Effector memory CD4-positive, alpha-beta T cell (primary cell): ENCODE results near the gene GRIN3B.

ENCODE experiments used
- DNase-seq, 3 donors: peaks; one replicate each; pipeline ENCODE4 v3.0.0-alpha.2; 2020
- H3K27ac ChIP-seq: 2 replicates; pipeline ENCODE4 v1.7.0; 2013; ENCODE audit warnings: mild to moderate bottlenecking, low read length, moderate library complexity; ENCODE audit not compliant: insufficient read depth, poor library complexity, severe bottlenecking
- H3K27me3 ChIP-seq: replicated peaks from 2 replicates; pipeline ENCODE4 v1.7.0; 2013; ENCODE audit warnings: mild to moderate bottlenecking, low read length; ENCODE audit not compliant: insufficient read depth, control insufficient read depth, poor library complexity, severe bottlenecking
- H3K36me3 ChIP-seq: 2 replicates; pipeline ENCODE4 v1.7.0; 2013; ENCODE audit warnings: mild to moderate bottlenecking, low read length, moderate library complexity; ENCODE audit not compliant: control insufficient read depth, insufficient read depth
- H3K4me1 ChIP-seq: 2 replicates; pipeline ENCODE4 v1.7.0; 2013; ENCODE audit warnings: low read length, mild to moderate bottlenecking; ENCODE audit not compliant: control insufficient read depth, insufficient read depth, poor library complexity, severe bottlenecking
- H3K4me3 ChIP-seq: 2 replicates; pipeline ENCODE4 v1.7.0; 2013; ENCODE audit warnings: low read length, low read depth, mild to moderate bottlenecking; ENCODE audit not compliant: insufficient read depth, poor library complexity, severe bottlenecking
- H3K9me3 ChIP-seq: 2 replicates; pipeline ENCODE4 v1.7.0; 2013; ENCODE audit warnings: mild to moderate bottlenecking, low read length, moderate library complexity; ENCODE audit not compliant: control insufficient read depth

GRIN3B gene

GRCh38 chr19:1007399-1008251, 7.4 kb downstream of the GRIN3B start:
- no peaks in the 10 kb centered on the region for H3K4me1 ChIP-seq
- H3K36me3 ChIP-seq: peaks cover 31% of the 10 kb centered on the region
- no peak overlapping the region for H3K27ac ChIP-seq
- H3K9me3 ChIP-seq: no peaks in the 10 kb centered on the region
- no peak overlapping the region for H3K4me3 ChIP-seq
- no peak for DNase-seq
- no peaks in the 10 kb centered on the region for H3K27me3 ChIP-seq

- H3K4me3 ChIP-seq: no peak overlapping the region
- no peaks in the 10 kb centered on the region for H3K4me1 ChIP-seq
- H3K27ac ChIP-seq: no peak overlapping the region
- H3K27me3 ChIP-seq: no peaks in the 10 kb centered on the region
- H3K9me3 ChIP-seq: no peaks in the 10 kb centered on the region
- no peak for DNase-seq
- peaks cover 35% of the 10 kb centered on the region for H3K36me3 ChIP-seq
These were observed 8.2 kb downstream of the GRIN3B start for GRCh38 chr19:1008268-1009040.

DNA sequence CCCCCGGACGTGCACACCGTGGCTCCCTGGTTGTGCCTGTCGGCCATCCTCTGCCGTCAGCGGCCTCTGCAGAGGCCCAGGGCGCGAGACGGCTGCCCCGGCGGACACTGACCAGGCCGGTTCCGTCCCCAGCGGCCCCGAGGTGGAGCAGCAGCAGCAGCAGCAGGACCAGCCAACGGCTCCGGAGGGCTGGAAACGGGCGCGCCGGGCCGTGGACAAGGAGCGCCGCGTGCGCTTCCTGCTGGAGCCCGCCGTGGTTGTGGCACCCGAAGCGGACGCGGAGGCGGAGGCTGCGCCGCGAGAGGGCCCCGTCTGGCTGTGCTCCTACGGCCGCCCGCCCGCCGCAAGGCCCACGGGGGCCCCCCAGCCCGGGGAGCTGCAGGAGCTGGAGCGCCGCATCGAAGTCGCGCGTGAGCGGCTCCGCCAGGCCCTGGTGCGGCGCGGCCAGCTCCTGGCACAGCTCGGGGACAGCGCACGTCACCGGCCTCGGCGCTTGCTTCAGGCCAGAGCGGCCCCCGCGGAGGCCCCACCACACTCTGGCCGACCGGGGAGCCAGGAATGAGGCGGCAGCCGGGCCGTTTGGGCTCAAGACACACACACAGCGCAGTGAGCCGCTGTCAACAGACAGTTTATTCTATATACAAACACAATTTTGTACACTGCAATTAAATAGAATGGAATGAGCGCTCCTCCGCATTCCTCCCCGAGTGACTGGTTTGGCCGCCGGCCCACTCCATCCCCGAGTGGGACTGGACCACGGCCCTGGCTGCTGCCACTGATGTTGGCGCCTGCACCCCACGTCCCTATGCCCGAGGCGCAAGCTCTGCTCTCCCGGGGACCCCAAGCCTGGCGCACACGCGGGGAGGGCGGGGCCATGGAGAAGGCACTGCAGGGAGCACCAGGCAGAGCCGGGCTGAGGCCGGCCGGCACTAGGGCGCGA, 9.1 kb downstream of the GRIN3B start:
- Histone ChIP-seq H3K9me3 (no peaks in the 10 kb centered on the region), H3K36me3 (peaks cover 43% of the 10 kb centered on the region), H3K4me1 (no peaks in the 10 kb centered on the region), H3K4me3 (no peak overlapping the region), H3K27me3 (no peaks in the 10 kb centered on the region), H3K27ac (no peak overlapping the region)
- DNase-seq: no peak

DNA sequence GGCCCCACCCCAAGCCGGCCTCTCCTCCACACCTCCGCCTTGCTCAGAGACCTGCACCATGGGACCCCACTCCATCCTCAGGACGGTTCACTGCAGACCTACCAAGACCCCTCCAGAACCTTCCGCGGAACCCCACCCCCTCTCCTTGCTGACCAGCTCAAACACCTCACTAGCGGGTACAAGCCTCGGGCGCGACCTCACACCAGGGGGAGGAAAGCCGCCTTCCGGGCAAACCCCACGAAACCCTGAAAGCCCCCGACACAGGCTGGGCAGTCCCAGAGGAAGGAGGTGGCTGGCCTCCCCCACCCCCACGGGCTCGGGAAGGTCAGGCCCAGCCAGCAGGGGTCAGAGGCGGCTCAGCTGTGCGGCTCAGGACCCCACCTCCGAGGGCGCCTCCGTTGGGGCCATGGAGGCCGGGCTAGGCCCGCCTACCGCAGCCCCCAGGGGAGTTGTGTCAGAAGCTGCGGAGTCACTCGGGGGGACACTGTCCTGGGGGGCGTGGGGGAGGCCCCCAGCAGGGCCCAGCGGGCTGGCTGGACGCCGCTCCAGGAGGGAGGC, 9.8 kb downstream of the GRIN3B start:
- Histone ChIP-seq H3K9me3 (no peaks in the 10 kb centered on the region), H3K4me1 (peaks cover 2% of the 10 kb centered on the region), H3K27ac (no peak overlapping the region), H3K27me3 (no peaks in the 10 kb centered on the region), H3K4me3 (no peak overlapping the region), H3K36me3 (peaks cover 49% of the 10 kb centered on the region)
- no peak for DNase-seq

GRCh38 chr19:1010586-1011510, 10.6 kb downstream of the GRIN3B start:
- H3K4me3 ChIP-seq: no peak overlapping the region
- H3K9me3 ChIP-seq: no peaks in the 10 kb centered on the region
- H3K27ac ChIP-seq: no peak overlapping the region
- peaks cover 10% of the 10 kb centered on the region for H3K4me1 ChIP-seq
- H3K27me3 ChIP-seq: no peaks in the 10 kb centered on the region
- peaks cover 51% of the 10 kb centered on the region for H3K36me3 ChIP-seq
- no peak for DNase-seq

GRCh38 chr19:1011831-1012333, 11.7 kb downstream of the GRIN3B start:
- H3K27me3 ChIP-seq: no peaks in the 10 kb centered on the region
- H3K4me3 ChIP-seq: no peak overlapping the region
- DNase-seq: no peak
- no peaks in the 10 kb centered on the region for H3K9me3 ChIP-seq
- H3K4me1 ChIP-seq: peaks cover 14% of the 10 kb centered on the region
- peaks cover 57% of the 10 kb centered on the region for H3K36me3 ChIP-seq
- no peak overlapping the region for H3K27ac ChIP-seq

DNA sequence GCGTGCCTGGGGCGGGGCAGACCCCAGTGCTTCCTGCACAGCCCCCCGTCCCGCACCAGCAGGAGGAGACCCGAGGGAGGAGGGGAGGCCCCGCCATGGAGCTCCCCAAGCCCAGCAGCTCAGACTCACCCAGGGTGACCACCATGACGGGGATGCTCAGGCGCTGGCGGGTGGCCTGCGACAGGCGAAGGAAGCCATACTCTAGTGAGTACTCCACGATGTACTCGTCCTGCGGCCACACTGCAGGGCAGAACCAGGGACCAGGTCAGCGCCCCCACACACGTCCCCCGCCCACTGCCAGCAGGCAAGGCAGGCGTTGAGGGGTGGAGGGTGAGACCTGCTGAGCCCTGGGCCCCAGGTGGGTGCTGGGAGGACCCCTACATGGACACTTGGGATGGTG, 12.1 kb downstream of the GRIN3B start:
- Histone ChIP-seq H3K9me3 (no peaks in the 10 kb centered on the region), H3K4me1 (peaks cover 18% of the 10 kb centered on the region), H3K27me3 (no peaks in the 10 kb centered on the region), H3K36me3 (peaks cover 57% of the 10 kb centered on the region), H3K4me3 (no peak overlapping the region), H3K27ac (no peak overlapping the region)
- no peak for DNase-seq

GRCh38 chr19:1013218-1013617, 13.0 kb downstream of the GRIN3B start:
- Histone ChIP-seq H3K27ac (no peak overlapping the region), H3K36me3 (peaks cover 57% of the 10 kb centered on the region), H3K4me1 (peaks cover 27% of the 10 kb centered on the region), H3K4me3 (no peak overlapping the region), H3K9me3 (no peaks in the 10 kb centered on the region), H3K27me3 (no peaks in the 10 kb centered on the region)
- DNase-seq: no peak
